Endothelial cell of hepatic sinusoid (primary cell): ENCODE measurements around the gene ARL15.

Source experiments
- in situ Hi-C: cut with HindIII; loops from 2 replicates; pipeline ENCODE4 v1.10.0; 2017; ENCODE audit warnings: low sequenced_read_pairs

ARL15 gene

GRCh38 chr5:54214722-54215121, 95.7 kb downstream of the ARL15 start:
- in situ Hi-C loops, result no loop called here

DNA sequence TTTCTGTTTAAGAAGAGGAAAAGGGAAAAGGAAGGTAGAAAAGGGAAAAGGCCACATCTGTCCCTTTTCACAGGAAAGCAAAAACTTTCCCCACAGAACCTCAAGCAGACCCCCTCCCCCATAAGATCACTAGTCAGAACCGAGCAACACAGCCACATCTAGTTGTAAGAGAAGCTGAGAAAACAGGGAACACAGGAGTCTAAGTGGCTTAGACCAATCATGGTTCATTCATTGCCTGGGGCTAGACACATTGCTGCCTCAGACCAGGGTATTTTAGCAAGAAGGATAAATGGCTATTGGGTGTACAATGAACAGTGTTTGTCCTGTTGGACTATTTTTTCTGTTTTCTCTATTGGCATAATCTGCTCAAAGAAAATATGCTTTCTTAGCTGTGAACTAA, 98.0 kb downstream of the ARL15 start:
- in situ Hi-C loops, result no loop called here

- in situ Hi-C loops, result no loop called here
These were observed 98.5 kb downstream of the ARL15 start for GRCh38 chr5:54211912-54212311.

DNA sequence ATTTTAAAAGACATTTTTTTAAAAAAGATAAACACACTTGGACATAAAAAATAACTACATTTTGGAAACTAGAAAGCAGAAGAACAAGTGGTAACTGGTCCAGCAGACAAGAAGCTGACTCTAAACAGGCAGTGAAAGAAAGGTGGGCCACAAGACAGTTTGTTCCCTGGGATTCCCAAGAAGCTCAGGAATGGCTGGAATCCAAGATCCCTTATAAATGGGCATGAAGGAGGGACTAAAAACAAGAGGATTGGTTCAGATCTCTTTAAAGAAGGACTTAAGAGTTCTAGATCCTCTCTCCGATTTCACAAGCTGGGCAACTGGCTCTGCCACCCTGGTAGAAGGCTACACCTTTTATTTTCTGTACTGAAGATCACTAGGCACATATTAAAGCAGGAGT, 102.8 kb downstream of the ARL15 start:
- in situ Hi-C loops, result no loop called here

- in situ Hi-C loops, result no loop called here
These were observed 103.7 kb downstream of the ARL15 start for GRCh38 chr5:54206580-54207229.

DNA sequence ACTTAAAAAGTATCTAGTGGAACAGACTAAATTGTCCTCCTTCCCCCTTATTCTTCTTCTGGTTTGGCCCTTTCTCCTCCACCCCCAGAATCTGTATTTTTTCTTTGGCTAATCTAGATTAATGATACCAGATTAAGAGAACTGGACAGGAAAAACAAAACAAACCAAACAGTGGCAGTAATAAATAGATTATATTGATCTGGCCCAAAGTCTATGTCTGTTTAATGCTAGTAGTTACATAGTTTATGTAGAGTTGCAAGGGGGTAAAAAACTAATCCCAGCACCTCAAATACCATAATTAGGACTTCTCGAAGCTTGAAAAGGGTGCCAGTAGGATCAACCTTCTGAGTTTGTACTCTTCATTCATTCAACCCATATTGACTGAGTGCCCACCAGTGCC, 104.5 kb downstream of the ARL15 start:
- in situ Hi-C loops, result no loop called here

- in situ Hi-C loops, result no loop called here
These were observed 104.9 kb downstream of the ARL15 start for GRCh38 chr5:54205453-54205852.

DNA sequence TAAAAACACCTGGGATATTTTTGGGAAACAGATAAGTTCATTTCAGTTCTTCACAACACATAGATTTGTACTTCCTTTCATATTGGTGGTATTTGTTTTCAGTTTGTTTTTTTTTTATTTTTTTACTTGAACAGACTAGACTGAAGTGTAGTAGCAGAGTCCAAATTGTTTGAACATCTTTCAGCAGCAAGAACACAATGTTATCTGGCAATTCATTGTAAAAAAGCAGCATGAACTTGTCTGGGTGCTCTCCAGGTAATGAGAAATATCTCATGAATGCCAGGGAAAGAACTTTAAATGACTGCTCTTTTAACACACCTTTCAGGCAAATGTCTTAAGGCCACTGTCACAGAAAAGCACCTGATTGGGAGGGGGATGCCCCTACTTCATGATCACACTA, 113.4 kb downstream of the ARL15 start:
- in situ Hi-C loops, result no loop called here

DNA sequence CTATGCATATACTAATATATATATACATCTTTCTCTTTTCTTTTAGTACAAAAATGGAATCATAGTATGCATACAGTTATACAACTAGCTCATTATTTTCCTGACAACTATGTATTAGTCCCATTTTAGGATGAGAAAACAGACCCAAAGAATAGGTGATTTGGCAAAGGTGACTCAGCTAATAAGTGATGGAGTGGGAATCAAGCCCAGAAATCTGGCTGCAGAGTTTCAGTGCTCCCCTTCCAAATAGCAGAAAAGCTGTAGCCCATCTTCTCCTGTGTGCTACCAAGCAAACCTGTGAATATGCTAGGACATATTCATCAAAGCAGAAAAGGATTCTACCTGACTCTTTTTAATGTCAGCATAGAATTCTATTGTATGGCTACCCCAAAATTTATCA, 114.7 kb downstream of the ARL15 start:
- in situ Hi-C loops, result no loop called here

DNA sequence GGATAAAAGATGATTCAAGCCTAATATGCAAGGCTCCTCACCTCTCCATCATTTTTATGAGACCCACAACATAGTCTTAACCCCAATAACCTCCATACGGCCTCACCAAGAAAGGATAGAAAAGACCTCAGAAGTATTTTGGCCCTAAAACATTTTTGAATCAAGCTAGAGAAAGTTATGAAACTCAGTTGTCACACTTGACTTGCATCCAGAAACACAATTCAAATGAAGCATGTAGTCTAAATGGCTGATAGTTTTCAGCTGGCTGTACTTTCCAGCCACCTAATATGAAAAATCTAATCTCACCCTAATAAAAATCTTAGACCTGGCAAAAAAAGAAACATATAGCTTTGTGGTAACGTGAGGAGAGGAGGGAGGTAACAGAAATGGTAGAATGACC, 116.1 kb downstream of the ARL15 start:
- in situ Hi-C loops, result no loop called here

GRCh38 chr5:54187694-54188093, 122.7 kb downstream of the ARL15 start:
- in situ Hi-C loops, result no loop called here

- in situ Hi-C loops, result no loop called here
These were observed 123.4 kb downstream of the ARL15 start for GRCh38 chr5:54186912-54187445.

DNA sequence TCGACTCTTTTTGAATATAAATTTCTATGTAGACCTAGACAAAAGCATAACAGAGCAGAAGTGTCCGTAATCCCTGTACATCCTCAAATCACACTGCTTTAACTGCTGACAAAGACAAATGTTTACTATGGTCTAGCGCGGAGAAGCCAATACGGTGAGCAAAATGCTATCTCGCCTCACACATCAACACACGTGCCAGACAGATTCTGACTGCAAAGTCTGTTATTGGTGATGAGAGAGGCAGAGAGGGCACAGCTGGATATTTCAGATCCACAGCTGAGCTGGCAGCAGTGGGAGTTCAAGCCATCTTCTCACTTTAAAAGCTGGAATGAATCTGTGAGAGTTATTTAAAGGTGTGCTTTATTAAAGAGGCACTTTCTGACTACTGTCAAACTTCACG, 124.3 kb downstream of the ARL15 start:
- in situ Hi-C loops, result no loop called here

GRCh38 chr5:54184806-54185205, 125.6 kb downstream of the ARL15 start:
- in situ Hi-C loops, result no loop called here

DNA sequence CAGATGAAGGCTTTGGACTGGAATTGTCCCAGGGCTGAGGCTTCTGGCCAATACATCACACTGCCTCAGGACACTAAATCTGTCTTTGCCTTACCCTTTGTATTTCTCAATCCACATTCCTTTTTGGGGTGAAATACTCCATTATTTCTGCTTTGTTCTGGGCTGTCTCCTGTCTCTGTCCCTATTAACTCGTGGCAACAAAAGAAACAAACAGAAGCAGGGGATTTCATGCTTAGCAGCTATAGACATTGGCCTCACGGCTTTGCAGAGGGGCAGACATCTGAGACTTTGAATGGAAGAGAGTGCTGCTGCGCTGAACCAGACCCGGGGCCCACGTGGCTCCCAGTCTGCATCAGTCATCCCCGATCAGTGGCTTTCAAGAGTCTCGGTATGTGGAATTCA, 129.7 kb downstream of the ARL15 start:
- in situ Hi-C loops, result no loop called here

- in situ Hi-C loops, result no loop called here
These were observed 131.4 kb downstream of the ARL15 start for GRCh38 chr5:54178991-54179390.

- in situ Hi-C loops, result no loop called here
These were observed 132.2 kb downstream of the ARL15 start for GRCh38 chr5:54178207-54178606.

GRCh38 chr5:54177058-54177457, 133.3 kb downstream of the ARL15 start:
- in situ Hi-C loops, result no loop called here

DNA sequence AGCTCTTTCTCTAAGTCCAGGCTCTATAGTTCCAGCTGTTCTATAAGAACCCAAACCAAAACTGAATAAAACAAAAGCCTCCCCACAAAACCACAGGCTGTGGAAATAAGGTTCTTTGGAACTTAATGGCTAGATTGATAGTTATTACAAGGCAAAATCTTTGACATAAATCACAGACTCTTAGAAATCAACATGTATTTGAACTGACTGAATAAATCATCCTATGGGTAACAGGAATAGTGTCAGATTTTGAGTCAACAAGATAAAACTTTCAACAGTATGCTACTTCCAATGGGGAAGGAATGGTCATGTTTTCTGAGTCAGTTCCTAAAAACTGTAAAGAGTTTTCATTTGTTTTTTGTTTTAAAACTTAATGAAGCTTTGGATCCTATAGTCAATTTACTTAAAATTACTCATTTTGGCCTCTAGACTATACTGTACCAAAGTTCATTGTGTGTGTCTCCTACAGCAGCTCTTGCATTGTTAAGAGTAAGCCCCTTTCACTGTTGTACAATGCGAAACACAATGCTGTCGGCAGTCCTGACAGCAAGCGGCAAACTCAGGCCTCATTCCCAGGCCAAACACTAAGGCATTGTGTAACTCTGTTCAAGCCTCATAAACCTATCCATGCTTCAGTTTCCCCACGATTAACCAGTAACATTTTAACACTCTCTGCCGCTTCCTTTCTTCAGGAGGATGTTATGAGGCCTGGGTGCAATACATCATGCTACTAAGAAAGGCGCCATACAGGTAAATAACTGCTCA, 134.1 kb downstream of the ARL15 start:
- in situ Hi-C loops, result no loop called here

- in situ Hi-C loops, result no loop called here
These were observed 137.1 kb downstream of the ARL15 start for GRCh38 chr5:54173251-54173650.

GRCh38 chr5:54171645-54172384, 138.6 kb downstream of the ARL15 start:
- in situ Hi-C loops, result no loop called here

DNA sequence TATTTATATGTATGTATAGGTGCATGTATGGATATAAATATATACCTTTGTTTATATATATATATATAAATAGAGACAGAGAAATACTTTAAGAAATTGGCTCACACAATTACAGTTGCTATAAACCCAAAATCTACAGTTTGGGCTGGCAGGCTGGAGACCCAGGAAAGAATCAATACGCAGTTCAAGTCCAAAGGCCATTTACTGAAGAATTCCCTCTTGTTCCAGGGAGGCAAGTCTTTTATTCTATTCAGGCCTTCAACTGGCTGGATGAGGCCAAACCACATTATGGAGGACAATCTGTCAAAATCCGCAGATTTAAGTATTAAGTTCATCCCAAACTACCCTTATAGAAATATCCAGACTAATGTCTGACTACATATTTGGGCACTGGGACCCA, 144.7 kb downstream of the ARL15 start:
- in situ Hi-C loops, result no loop called here
